ENCODE data around the gene LUC7L.
"Not testable (repeated sequence)": the region's sequence is repeated elsewhere in the genome, so short reads cannot be mapped to it uniquely, and the experiment has no call there.

The LUC7L gene

DNA sequence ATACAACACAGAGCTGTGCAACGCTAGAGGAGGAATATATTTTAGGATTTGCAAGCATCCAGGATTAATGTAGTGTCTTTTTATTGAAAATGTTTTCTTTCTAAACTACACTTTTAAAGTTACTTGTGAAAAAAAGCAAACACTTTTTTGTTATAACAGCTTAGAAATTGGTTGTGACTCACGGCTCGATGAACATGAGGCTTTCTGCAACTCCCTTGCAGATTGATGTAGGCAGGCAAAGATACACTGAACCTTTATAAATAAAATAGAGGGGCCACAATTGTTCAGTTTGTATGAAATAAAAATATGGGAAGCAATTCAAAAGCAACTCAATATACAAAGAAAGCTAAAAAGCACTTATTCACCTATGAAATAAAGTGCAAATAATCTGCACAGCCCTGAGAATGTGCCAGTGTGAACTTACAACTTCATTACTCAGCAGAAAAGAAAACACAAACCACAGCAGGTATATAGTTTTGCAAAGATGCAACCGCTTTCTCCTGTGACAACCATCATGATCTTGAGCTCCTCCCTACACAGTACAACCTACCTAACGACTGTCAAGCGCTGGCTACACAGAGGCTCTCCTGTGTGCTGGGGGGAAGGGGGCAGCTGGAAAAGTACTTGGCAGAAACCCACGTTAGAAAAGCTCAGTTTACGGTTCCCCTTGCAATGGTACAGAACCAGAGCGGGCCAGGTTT is 948 bp downstream of the LUC7L start:
- no peak for DNase-seq

DNA sequence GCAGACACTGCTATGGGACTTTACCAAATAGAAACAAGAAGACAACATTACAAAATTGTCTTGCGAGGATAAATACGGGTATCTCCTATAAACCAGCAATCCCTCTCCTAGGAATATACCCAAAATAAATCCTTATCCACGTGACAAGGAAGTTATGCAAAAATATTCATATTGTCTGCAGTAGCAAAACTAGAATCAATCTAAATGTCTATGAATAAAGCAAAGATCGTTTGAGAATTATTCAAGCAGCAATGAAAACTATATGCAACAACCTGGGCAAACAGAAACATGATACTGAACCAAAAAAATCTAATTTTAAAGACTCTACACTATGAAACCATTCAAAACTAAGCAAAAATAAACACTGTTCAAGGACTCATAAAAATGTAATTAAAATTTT is 9.2 kb downstream of the LUC7L start:
- DNase-seq, result no peak

DNA sequence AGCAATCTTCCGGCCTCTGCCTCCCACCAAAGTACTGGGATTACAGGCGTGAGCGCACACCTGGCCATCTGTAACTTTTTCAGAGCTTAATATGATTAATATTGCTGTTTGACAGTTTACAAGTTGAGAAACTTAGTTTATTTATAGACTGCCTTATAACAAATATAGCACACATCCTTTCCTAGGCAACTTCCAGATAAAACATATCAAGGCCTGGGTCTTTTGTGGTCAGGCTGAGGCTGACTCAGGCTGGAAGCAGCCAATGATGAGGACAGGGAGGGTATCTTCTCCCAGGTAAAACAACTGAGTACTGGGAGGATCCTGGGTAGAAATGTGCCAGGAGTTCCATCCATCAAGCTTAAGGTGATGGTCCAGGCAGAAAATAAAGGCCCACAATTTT is 16.2 kb downstream of the LUC7L start:
- DNase-seq, result no peak

DNA sequence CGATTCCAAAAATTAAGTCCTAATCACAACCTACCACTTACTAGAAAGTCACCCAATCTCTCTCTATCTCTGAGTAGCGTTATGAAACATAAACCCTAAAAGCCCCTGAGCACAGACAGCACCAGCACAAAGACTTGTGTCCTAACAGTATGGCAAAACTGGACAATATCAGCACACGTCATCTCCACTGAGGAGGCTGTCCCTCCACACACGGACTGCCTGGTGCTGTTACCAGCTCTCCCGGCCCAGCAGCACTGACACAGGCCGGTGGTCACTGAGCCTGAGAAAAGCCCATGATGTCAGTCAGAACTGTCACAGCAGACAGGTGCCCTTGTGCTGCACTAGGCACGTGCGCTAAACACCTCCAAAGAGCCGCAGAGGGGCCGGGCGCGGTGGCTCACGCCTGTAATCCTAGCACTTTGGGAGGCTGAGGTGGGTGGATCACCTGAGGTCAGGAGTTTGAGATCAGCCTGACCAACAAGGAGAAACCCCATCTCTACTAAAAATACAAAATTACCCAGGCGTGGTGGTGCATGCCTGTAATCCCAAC is 17.5 kb downstream of the LUC7L start:
- not testable (repeated sequence) for DNase-seq

DNA sequence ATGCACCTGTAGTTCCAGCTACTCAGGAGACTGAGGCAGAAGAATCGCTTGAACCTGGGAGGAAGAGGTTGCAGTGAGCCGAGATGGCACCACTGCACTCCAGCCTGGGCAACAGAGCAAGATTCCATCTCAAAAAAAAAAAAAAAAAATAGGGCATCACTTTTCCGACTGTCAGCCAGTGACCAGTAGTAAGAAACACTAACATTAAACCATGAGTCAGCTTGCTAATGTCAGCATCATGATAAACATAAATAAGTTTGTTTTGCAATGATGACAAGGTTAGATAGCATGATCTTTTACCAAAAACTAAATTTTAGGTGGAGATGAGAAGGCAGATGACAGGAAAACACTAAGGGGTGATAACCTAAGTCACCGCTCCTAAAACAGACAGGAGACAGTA is 19.9 kb downstream of the LUC7L start:
- DNase-seq, result not testable (repeated sequence)

DNA sequence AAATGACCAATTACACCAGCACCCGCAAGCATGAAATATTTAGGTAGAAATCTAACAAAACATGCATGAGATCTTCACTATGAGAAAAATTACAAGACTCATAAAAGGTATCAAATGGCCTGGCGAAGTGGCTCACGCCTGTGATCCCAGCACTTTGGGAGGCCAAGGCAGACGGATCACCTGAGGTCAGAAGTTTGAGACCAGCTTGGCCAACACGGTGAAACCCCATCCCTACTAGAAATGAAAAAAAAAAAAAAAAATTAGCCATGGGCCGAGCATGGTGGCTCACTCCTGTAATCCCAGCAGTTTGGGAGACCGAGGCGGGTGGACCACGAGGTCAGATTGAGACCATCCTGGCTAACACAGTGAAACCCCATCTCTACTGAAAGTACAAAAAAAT is 25.2 kb downstream of the LUC7L start:
- DNase-seq, result not testable (repeated sequence)

DNA sequence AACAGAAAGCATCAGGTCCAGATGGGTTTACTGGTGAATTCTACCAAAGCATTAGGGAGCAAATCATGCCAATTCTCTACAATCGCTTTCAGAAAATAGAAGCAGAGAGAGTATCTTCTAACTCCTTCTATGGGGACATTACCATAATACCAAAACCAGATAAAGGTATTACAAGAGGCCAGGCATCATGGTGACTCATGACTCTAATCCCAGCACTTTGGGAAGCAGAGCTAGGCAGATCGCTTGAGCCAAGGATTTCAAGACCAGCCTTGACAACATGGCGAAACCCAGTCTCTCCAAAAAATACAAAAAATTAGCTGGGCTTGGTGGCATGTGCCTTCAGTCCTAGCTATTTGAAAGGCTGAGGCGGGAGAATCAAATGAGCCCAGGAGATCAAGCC is 26.0 kb downstream of the LUC7L start:
- DNase-seq, result no peak

DNA sequence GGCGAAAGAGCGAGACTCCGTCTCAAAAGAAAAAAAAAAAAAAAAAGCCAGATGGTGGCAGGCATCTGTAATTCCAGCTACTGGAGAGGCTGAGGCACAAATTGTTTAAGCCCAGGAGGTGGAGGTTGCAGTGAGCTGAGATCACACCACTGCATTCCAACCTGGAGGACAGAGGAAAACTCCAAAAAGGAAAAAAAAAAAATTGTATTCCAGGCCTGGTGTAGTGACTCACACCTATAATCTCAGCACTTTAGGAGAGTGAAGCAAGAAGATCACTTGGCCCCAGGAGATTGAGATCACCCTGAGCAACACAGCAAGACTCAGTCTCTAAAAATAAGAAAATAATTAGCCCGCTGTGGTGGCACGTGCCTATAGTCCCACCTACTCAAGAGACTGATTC is 28.9 kb downstream of the LUC7L start:
- no peak for DNase-seq

DNA sequence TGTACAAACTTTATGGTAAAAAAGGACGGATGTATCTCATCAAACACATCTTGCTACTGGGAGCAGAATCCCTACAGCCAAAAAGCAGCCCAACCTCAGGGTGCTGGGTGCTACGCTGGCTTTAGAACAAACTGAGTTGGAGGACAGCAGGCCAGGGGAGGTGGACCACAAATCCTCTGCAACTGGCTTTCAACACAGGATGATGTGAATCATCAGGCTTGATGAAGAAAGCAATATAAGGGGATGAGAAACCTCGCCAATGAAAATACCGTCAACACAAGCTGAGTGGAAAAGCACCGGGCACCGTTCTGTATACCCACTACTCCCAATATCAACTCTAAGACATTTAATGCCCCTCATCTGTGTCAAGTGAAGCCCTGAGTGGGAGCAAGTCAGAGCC is 34.7 kb downstream of the LUC7L start:
- no peak for DNase-seq

DNA sequence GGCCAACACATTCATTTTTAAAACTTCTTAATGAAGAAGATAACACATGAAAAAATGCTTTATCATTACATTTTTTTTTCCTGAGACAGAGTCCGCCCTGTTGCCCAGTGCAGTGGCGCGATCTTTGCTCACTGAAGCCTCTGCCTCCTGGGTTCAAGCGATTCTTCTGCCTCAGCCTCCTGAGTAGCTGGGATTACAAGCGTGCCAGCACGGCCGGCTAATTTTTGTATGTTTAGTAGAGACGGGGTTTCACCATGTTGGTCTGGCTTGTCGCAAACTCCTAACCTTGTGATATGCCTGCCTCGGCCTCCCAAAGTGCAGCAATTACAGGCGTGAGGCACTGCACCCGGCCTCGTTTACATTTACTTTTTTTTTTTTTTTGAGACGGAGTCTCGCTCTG is 35.8 kb downstream of the LUC7L start:
- no peak for DNase-seq

DNA sequence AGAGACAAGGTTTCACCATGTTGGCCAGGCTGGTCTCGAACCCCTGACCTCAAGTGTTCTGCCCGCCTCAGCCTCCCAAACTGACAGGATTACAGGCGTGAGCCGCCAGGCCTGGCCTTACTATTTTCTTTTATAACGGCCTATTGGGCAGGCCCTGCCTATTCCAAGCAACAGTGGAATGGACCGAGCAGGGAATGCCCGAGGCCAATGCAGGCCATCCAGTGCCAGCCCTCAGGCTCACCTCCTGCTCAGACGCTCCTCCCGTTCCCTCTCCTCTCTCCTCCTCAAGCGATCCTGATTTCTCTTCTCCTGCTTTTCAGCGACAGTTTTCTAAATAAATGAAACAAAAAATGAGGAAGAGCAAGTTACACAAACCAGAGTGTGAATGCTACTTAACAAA is 36.6 kb downstream of the LUC7L start:
- no peak for DNase-seq

DNA sequence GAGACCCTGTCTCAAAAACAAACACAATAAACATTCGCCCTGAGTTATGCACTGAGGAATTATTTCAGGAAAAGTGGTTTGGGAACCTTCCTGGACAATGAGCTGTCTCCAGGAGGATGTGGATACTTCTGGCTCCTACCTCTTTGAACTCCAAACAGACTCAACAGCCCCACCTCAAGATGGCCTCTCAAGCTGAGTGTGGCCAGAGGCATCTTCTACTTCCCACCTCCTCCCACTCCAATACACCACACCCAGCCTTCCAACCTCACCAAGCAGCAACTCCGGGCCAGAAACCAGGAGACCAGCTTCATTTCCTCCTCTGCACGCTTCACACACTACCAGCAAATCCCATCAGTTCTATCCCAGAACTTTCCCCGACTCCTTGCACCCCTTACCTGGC is 37.4 kb downstream of the LUC7L start:
- DNase-seq, result no peak

DNA sequence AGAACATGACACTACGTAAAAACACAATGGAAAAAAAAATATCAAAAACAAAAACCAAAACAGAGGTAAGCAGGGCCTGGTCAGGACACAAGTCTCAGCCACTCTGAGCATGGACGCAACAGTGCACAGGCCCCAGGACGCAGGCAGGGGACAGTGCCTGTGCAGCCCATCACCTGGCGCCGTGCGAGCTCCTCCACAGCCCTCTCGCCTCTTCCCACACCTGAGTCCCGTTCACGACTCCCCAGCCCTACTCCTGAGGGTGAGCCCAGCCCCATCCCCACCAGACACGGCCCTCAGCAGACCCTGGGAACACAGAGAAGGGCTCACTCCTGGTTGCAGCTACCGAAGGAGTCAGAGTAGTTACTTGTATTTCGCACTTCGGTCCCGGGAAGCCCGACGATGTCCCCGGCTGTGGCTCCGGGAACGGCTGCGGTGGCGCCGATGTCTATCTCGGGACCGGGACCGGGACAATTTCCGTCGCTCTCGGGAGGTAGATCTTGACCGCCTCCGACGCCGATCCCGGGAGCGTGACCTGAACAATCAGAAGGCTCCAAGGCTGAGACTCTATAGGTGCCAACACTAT is 39.6 kb downstream of the LUC7L start:
- DNase-seq, result no peak

DNA sequence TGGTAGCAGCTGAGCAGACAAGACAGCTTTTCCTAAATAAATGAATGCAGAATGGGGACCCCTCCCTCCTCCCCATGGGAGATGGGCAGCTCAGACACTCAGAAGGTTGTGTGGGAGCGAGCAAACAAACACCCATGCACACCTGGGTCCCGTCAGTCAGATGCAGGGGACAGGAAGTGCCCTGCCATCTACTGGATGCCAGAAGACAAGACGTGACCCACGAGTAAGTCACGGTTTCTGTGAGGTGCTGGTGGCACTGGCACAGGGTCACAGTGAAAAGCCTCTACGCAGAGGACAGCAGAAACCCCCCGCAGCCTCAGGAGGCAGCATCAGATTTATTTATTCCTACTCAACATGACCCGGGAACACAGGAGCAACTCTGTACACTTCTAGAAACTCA is 40.6 kb downstream of the LUC7L start:
- DNase-seq, result no peak

DNA sequence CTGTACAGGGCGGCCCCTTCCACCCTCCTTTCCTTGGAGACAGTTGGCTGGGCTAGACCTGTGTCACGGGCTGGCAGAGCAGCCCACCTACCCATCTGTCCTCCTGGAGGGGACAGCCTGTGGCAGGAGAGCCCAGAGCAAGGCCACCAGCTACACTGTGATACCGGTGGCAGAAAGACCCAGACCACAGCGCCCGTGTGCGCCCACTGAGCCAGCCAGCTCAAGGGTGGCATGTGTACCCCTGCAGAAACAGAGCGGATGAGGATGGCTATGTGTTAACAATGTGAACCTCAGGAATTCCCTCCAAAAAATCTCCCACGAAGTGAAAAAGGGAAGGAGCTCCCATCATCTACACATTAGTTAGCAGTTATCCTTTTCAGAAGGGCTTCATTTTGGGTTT is 41.9 kb downstream of the LUC7L start:
- DNase-seq, result no peak

DNA sequence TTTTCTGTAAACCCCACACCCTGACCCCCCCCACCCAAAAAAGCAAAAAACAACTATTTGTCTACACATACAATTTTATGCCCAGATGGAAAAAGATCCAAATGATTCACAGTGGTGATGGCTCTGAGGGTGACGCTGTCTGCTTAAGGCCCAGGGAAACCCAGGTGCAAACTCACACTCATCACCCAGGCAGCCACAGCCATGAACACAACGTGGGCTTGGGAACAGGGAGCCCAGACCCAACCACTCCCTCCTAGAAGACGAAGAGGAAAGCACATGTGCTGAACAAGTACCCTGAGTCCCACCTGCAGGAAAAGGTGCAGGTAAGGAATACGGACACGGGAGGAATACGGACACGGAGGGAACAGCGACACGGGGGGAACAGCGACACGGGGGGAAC is 43.6 kb downstream of the LUC7L start:
- no peak for DNase-seq

DNA sequence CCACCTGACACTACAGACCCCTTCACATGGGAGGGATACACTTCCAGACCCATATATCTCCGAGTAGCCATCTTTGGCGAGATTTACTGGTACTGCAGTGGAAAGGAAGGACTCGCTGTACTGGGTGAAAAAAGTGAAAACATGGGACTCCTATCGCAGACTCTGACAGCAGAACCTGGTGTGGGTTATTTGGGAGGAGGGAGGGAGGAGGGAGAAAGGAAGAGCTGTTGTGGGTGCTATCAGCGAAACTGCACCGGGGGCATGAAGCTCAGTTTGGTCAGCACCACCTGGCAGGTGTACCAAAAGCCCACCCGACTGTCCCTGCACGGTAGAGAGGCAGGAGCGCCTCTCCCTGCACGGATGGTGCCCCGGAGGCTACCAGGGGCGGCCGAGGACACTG is 44.0 kb downstream of the LUC7L start:
- DNase-seq, result no peak

DNA sequence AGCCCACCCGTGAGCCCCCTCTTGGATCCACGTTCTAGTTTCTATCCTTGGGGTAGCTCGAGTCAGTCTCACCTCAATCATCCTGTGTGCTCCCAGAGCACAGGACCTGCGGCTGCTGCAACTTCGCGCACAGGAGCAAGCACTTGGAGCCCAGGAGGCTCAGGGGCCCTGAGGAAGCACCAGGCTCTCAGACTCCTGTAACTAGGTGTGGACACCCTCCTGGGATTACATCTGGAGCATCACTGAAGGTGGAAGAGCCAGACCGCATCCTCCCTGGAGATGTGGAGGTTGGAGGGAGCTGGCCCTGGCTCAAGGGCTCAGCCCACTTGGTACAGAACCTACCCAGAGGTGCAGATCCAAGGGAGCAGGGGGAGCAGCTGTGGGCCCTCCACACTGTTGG is 46.2 kb downstream of the LUC7L start:
- DNase-seq, result no peak

DNA sequence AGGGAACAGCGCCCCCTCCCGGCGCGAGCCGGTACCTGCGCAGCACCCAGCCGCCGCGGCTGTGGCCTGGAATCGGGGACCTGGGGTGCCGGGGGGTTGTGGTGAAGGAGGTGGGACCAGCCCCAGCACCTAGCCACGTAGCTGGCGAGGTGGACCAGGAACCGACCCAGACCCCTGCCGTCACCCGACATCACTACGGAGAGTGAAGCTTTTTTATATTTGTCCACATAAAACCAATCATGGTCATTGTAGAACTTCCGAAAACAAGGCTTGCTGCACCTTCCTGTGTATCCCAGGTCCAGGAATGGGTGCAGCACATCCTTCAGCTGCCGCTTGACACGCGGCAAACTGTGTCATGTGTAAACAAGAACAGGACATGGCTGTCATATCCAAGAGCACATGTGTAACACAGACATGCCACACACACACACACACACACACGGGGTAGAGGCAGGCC is 47.7 kb downstream of the LUC7L start:
- DNase-seq, result no peak

DNA sequence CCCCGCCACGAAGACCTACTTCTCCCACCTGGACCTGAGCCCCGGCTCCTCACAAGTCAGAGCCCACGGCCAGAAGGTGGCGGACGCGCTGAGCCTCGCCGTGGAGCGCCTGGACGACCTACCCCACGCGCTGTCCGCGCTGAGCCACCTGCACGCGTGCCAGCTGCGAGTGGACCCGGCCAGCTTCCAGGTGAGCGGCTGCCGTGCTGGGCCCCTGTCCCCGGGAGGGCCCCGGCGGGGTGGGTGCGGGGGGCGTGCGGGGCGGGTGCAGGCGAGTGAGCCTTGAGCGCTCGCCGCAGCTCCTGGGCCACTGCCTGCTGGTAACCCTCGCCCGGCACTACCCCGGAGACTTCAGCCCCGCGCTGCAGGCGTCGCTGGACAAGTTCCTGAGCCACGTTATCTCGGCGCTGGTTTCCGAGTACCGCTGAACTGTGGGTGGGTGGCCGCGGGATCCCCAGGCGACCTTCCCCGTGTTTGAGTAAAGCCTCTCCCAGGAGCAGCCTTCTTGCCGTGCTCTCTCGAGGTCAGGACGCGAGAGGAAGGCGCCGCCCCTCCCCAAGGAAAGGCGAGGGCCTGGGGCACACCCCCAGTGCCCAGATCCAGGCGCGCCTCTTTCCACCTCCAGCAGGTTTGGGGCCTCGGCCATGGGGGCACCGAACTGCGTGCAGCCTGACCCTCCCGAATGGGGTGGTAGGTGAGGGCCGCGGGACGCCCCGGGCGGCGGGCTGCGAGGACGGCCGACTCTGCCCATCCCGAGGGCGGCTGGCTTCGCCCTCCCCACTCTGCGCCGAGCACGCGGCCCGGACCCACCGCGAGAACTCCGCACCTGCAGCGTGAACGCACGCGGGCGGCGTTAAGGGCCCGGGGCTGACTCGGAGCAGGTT is 48.3 kb downstream of the LUC7L start:
- DNase-seq, result peak; percentile 64 to 85 (median 78)

DNA sequence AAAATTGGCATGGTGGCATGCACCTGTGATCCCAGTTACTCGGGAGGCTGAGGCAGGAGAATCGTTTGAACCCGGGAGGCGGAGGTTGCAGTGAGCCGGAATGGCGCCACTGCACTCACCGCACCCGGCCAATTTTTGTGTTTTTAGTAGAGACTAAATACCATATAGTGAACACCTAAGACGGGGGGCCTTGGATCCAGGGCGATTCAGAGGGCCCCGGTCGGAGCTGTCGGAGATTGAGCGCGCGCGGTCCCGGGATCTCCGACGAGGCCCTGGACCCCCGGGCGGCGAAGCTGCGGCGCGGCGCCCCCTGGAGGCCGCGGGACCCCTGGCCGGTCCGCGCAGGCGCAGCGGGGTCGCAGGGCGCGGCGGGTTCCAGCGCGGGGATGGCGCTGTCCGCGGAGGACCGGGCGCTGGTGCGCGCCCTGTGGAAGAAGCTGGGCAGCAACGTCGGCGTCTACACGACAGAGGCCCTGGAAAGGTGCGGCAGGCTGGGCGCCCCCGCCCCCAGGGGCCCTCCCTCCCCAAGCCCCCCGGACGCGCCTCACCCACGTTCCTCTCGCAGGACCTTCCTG is 49.1 kb downstream of the LUC7L start, which contains the start of gene HBQ1:
TSS of gene HBQ1 (plus strand) at position 359 of the 575 bp plus-strand sequence. CDS start at position 387, 28 bp downstream.
- peak; percentile 19 to 66 (median 41) for DNase-seq

DNA sequence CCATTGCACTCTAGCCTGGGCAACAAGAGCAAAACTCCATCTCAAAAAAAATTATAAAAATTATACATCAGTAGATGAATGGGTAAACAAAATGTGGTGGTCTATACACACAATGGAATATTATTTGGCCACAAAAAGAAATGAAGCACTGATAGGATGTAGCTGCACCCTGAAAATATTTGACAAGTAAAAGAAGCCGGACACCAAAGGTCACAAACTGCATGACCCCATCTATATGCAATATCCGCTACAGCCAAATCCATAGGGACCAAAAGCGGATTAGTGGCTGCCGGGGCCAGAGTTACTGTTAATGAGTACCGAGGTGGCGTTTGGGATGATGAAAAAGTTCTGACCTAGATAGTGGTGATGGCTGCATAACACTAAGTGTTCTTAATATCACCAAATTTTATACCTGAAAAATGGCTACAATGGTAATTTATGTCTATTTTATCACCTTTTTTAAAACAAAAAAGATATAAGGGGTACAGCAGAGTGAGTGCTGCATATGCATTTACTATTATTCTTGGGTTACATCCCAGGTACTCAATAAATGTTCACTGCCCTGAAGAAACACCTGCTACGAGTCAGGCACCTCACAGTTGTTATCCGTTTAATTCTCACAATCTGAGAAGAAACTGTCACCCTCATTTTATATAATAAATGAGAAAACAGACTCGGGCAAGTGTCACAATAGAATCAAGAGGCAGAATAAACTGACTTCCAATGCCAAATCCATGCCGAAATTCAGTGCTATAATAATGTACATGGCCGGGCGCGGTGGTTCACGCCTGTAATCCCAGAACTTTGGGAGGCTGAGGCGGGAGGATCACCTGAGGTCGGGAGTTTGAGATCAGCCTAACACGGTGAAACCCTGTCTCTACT is 49.8 kb downstream of the LUC7L start:
- no peak for DNase-seq

Data from suppressor macrophage (primary cell).